GM18909 (cell line): ENCODE data around the gene C1orf159.
"Not testable (repeated sequence)": the region's sequence is repeated elsewhere in the genome, so short reads cannot be mapped to it uniquely, and the experiment has no call there.

Source experiments
- ATAC-seq: cut with Tn5 transposase; IDR thresholded peaks from one replicate; pipeline ENCODE4 v1.9.1; 2021; ENCODE audit warnings: mild to moderate bottlenecking; ENCODE audit not compliant: unreplicated experiment, poor library complexity

The C1orf159 gene

GRCh38 chr1:1069711-1070676 is 45.9 kb downstream of the C1orf159 start:
- no peak for ATAC-seq

- no peak for ATAC-seq
These were observed 46.7 kb downstream of the C1orf159 start for GRCh38 chr1:1069056-1069710.

GRCh38 chr1:1068517-1069055 is 47.3 kb downstream of the C1orf159 start:
- no peak for ATAC-seq

GRCh38 chr1:1067860-1068516 is 47.9 kb downstream of the C1orf159 start:
- ATAC-seq: no peak

GRCh38 chr1:1067284-1067859 is 48.5 kb downstream of the C1orf159 start:
- ATAC-seq: no peak

- no peak for ATAC-seq
These were observed 49.2 kb downstream of the C1orf159 start for GRCh38 chr1:1066403-1067283.

GRCh38 chr1:1065940-1066304 is 50.0 kb downstream of the C1orf159 start:
- ATAC-seq: not testable (repeated sequence)

GRCh38 chr1:1065265-1065939 is 50.5 kb downstream of the C1orf159 start:
- ATAC-seq: no peak

- ATAC-seq: peak; percentile 57
These were observed 51.7 kb downstream of the C1orf159 start for GRCh38 chr1:1063945-1064831.

GRCh38 chr1:1063261-1063944 is 52.5 kb downstream of the C1orf159 start:
- no peak for ATAC-seq

GRCh38 chr1:1062348-1063163 is 53.3 kb downstream of the C1orf159 start:
- ATAC-seq: no peak

GRCh38 chr1:1061682-1062345 is 54.1 kb downstream of the C1orf159 start:
- ATAC-seq: no peak

- no peak for ATAC-seq
These were observed 55.4 kb downstream of the C1orf159 start for GRCh38 chr1:1060281-1061000.

- ATAC-seq: peak; percentile 74
These were observed 56.2 kb downstream of the C1orf159 start for GRCh38 chr1:1059494-1060280.
